ENCODE data around the gene PTRH1. TPM values are rescaled to one million over a fixed set of nuclear protein-coding genes. Genes with fewer than 3 reads are reported as not detected.
A peak's percentile ranks its signal among the peaks of the same experiment; 100 is the strongest.
"Not testable (repeated sequence)": the region's sequence is repeated elsewhere in the genome, so short reads cannot be mapped to it uniquely, and the experiment has no call there.

The PTRH1 gene
- total and polyA plus RNA-seq, 8 donors, result 2.9 to 50.4 (median 16.9) TPM

DNA sequence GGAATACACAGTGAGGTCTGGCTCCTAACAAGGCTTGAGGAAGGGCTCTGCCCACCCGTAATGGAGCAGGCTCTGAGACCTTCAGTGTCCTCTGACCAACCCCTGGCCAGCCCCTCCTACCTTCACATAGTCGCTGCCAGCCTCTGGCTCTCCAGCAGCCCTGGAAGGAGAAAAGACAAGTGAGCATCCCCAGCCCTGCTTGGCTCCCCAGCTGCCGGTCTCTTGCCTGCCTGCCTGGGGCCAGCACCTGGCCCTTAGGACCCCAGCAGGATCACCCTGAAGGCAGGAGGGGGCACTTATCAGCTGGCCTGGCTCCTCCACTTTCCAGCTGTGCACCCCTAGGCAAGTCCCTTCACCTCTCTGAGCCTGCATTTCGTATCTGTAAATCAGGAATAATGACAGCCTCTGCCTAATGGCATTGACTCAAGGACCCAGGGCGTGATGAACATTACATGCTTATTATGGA is 46.1 kb upstream of the PTRH1 start:
- H3K4me1 ChIP-seq, result peaks cover 0 to 14% (median 11%) of the 10 kb centered on the region in 4 donors
- intact Hi-C loops (cut with DNase I; ENCODE audit: low total_unique reads), result no loop called here
- no peaks in the 10 kb centered on the region for H3K9me3 ChIP-seq
- WGBS, 5 donors, result 45 to 53% (median 51%) methylated on average over 2 to 5 of the region's 5 CpGs
- H3K27me3 ChIP-seq, result peaks cover 0 to 46% (median 0%) of the 10 kb centered on the region in 3 donors
- H3K4me3 ChIP-seq, result peak overlapping the region in 1 of 4 donors; percentile 10
- peak overlapping the region in 4 of 5 donors; percentile 42 to 68 (median 62) for H3K27ac ChIP-seq
- DNase-seq, result no peak
- TF ChIP-seq POLR2A (IDR thresholded peaks at IDR 0.05), result no peak
- no peak for TF ChIP-seq POLR2AphosphoS5 (IDR thresholded peaks at IDR 0.05)
- TF ChIP-seq CTCF (IDR thresholded peaks at IDR 0.05), result no peak
- no peak for TF ChIP-seq EP300 (IDR thresholded peaks at IDR 0.05)
- H3K36me3 ChIP-seq, result no peaks in the 10 kb centered on the region

- 54 to 78% (median 76%) methylated on average over 2 to 5 of the region's 5 CpGs for WGBS, 5 donors
- no peaks in the 10 kb centered on the region for H3K9me3 ChIP-seq
- peaks cover 0 to 13% (median 10%) of the 10 kb centered on the region in 4 donors for H3K4me1 ChIP-seq
- H3K27me3 ChIP-seq, result peaks cover 0 to 48% (median 0%) of the 10 kb centered on the region in 3 donors
- TF ChIP-seq CTCF (IDR thresholded peaks at IDR 0.05) (no peak), POLR2A (IDR thresholded peaks at IDR 0.05) (no peak), POLR2AphosphoS5 (IDR thresholded peaks at IDR 0.05) (no peak), EP300 (IDR thresholded peaks at IDR 0.05) (no peak)
- DNase-seq, result no peak
- no peak overlapping the region for H3K4me3 ChIP-seq
- peak overlapping the region; percentile 16 to 68 (median 60) for H3K27ac ChIP-seq
- intact Hi-C loops (cut with DNase I; ENCODE audit: low total_unique reads), result no loop called here
- H3K36me3 ChIP-seq, result no peaks in the 10 kb centered on the region
Measured at GRCh38 chr9:127761061-127761460, 45.6 kb upstream of the PTRH1 start.

GRCh38 chr9:127758843-127759242 is 43.4 kb upstream of the PTRH1 start:
- Histone ChIP-seq H3K4me1 (peaks cover 10 to 29% (median 22%) of the 10 kb centered on the region in 4 donors), H3K4me3 (no peak overlapping the region), H3K36me3 (peaks cover 0 to 4% (median 0%) of the 10 kb centered on the region in 4 donors), H3K9me3 (no peaks in the 10 kb centered on the region), H3K27ac (no peak overlapping the region), H3K27me3 (peaks cover 8 to 59% (median 17%) of the 10 kb centered on the region in 3 donors)
- no peak for DNase-seq
- 75 to 88% (median 80%) methylated on average over 5 of the region's 5 CpGs for WGBS, 5 donors
- intact Hi-C loops (cut with DNase I; ENCODE audit: low total_unique reads), result no loop called here
- TF ChIP-seq EP300 (IDR thresholded peaks at IDR 0.05), result no peak
- no peak for TF ChIP-seq CTCF (IDR thresholded peaks at IDR 0.05)
- TF ChIP-seq POLR2AphosphoS5 (IDR thresholded peaks at IDR 0.05), result no peak
- TF ChIP-seq POLR2A (IDR thresholded peaks at IDR 0.05), result no peak

DNA sequence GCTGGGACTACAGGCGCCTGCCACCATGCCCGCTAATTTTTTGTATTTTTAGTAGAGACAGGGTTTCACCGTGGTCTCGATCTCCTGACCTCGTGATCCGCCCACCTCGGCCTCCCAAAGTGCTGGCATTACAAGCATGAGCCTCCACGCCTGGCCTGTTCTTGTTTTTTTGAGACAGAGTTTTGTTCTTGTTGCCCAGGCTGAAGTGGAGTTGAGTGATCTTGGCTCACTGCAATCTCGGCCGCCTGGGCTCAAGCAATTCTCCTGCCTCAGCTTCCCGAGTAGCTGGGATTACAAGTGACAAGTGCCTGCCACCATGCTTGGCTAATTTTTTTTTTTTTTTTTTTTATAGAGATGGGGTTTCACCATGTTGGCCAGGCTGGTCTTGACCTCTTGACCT is 41.3 kb upstream of the PTRH1 start:
- Histone ChIP-seq H3K27me3 (peaks cover 8 to 60% (median 20%) of the 10 kb centered on the region in 3 donors), H3K4me1 (peaks cover 10 to 24% (median 18%) of the 10 kb centered on the region in 4 donors)
- DNase-seq; H3K4me3 ChIP-seq; H3K9me3 ChIP-seq; intact Hi-C loops (cut with DNase I; ENCODE audit: low total_unique reads); H3K36me3 ChIP-seq; H3K27ac ChIP-seq: not testable (repeated sequence)
- WGBS, 5 donors, result 78 to 87% (median 81%) methylated on average over 11 of the region's 11 CpGs

DNA sequence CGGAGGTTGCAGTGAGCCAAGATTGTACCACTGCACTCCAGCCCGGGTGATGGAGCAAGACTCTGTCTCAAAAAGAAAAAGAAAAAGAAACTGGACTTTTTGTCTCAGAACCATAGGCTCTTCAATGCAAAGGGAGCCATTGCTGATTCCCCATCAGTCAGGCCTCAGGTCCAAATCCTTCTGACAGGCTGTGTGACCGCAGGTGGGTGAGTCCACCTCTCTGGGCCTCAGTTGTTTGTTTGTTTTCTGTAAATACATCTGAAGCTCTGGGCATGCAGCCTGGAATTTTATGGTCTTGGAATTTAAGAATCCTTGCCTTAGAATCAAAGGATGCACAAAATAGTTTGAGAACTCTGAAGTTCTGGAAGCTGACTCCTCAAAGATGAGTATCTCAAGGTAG is 40.8 kb upstream of the PTRH1 start:
- H3K27me3 ChIP-seq, result peaks cover 8 to 59% (median 20%) of the 10 kb centered on the region in 3 donors
- TF ChIP-seq CTCF (IDR thresholded peaks at IDR 0.05) (no peak), POLR2A (IDR thresholded peaks at IDR 0.05) (no peak), EP300 (IDR thresholded peaks at IDR 0.05) (no peak), POLR2AphosphoS5 (IDR thresholded peaks at IDR 0.05) (no peak)
- 85 to 94% (median 87%) methylated on average over 3 of the region's 3 CpGs for WGBS, 5 donors
- peaks cover 10 to 24% (median 18%) of the 10 kb centered on the region in 4 donors for H3K4me1 ChIP-seq
- DNase-seq, result no peak
- intact Hi-C loops (cut with DNase I; ENCODE audit: low total_unique reads), result no loop called here
- H3K36me3 ChIP-seq, result peaks cover 0 to 5% (median 1%) of the 10 kb centered on the region in 4 donors
- no peak overlapping the region for H3K27ac ChIP-seq
- H3K4me3 ChIP-seq, result no peak overlapping the region
- H3K9me3 ChIP-seq, result no peaks in the 10 kb centered on the region

All from stomach (tissue), 9 donors.